Astrocyte (in vitro differentiated cells and primary cell): ENCODE results near the gene IPO11. TPM values are rescaled to one million over a fixed set of nuclear protein-coding genes. Genes with fewer than 3 reads are reported as not detected.

ENCODE experiments used
- DNase-seq: peaks from one replicate; pipeline ENCODE4 v3.0.0-alpha.2; 2010; ENCODE audit warnings: low read depth
- FAIRE-seq: peaks from 2 replicates; lab custom pipeline; 2011; peaks lifted over from hg19 to GRCh38; lab: Jason Lieb, UNC
- H2AFZ ChIP-seq: 2 replicates; pipeline ENCODE4 v1.6.0; 2012; ENCODE audit warnings: low read depth, low read length, inconsistent platforms
- H3K27ac ChIP-seq: 2 replicates; pipeline ENCODE4 v1.5.1; 2011; ENCODE audit warnings: low read depth, low read length, inconsistent platforms
- H3K27me3 ChIP-seq: 2 replicates; pipeline ENCODE4 v1.6.0; 2011; ENCODE audit warnings: low read length, inconsistent platforms; ENCODE audit not compliant: insufficient read depth
- H3K36me3 ChIP-seq: 2 replicates; pipeline ENCODE4 v1.5.1; 2011; ENCODE audit warnings: low read length, inconsistent platforms; ENCODE audit not compliant: insufficient read depth
- H3K4me1 ChIP-seq: 2 replicates; pipeline ENCODE4 v1.5.1; 2011; ENCODE audit warnings: low read length, inconsistent platforms; ENCODE audit not compliant: insufficient read depth
- H3K4me2 ChIP-seq: 2 replicates; pipeline ENCODE4 v1.6.0; 2012; ENCODE audit warnings: low read length, inconsistent platforms
- H3K4me3 ChIP-seq: 2 replicates; pipeline ENCODE4 v1.5.1; 2011; ENCODE audit warnings: low read depth, mild to moderate bottlenecking, low read length, inconsistent platforms; ENCODE audit not compliant: insufficient read depth
- H3K79me2 ChIP-seq: 2 replicates; pipeline ENCODE4 v1.6.0; 2012; ENCODE audit warnings: mild to moderate bottlenecking, low read length, inconsistent platforms; ENCODE audit not compliant: insufficient read depth
- H3K9ac ChIP-seq: 2 replicates; pipeline ENCODE4 v1.6.0; 2012; ENCODE audit warnings: mild to moderate bottlenecking, low read length, inconsistent platforms
- H3K9me3 ChIP-seq: 2 replicates; pipeline ENCODE4 v1.5.1; 2012; ENCODE audit warnings: low read depth, mild to moderate bottlenecking, low read length, inconsistent platforms; ENCODE audit not compliant: insufficient read depth
- H4K20me1 ChIP-seq: 2 replicates; pipeline ENCODE4 v1.6.0; 2012; ENCODE audit warnings: low read length, inconsistent platforms; ENCODE audit not compliant: insufficient read depth
- H3K27ac Mint-ChIP-seq: one replicate; pipeline ENCODE4 v1.8.0; 2021; ENCODE audit warnings: mild to moderate bottlenecking, mixed read lengths; ENCODE audit not compliant: unreplicated experiment
- H3K27me3 Mint-ChIP-seq: one replicate; pipeline ENCODE4 v1.8.0; 2021; ENCODE audit warnings: low read depth, mixed read lengths; ENCODE audit not compliant: unreplicated experiment
- H3K36me3 Mint-ChIP-seq: one replicate; pipeline ENCODE4 v1.8.0; 2021; ENCODE audit warnings: low read depth, mixed read lengths; ENCODE audit not compliant: unreplicated experiment
- H3K4me1 Mint-ChIP-seq: one replicate; pipeline ENCODE4 v1.8.0; 2021; ENCODE audit warnings: low read depth, mixed read lengths; ENCODE audit not compliant: unreplicated experiment
- H3K4me3 Mint-ChIP-seq: one replicate; pipeline ENCODE4 v1.8.0; 2021; ENCODE audit warnings: mild to moderate bottlenecking, moderate library complexity, mixed read lengths; ENCODE audit not compliant: unreplicated experiment
- H3K9me3 Mint-ChIP-seq: one replicate; pipeline ENCODE4 v1.8.0; 2021; ENCODE audit warnings: mild to moderate bottlenecking, mixed read lengths; ENCODE audit not compliant: unreplicated experiment
- EZH2 ChIP-seq: IDR thresholded peaks from 2 replicates; pipeline ENCODE4 v1.6.1; 2012; ENCODE audit warnings: mild to moderate bottlenecking, low read length, inconsistent platforms; ENCODE audit not compliant: insufficient read depth
- total RNA-seq: library from RNA; stranded (reverse); gene quantifications from 2 replicates; pipeline ENCODE4 v1.2.1, GENCODE V29; 2021
- TF ChIP-seq, protein P1 (sequence below): IDR thresholded peaks from 2 replicates; pipeline ENCODE4 v1.5.1; 2011; ENCODE audit warnings: low read depth, mild to moderate bottlenecking, inconsistent platforms, low read length, moderate library complexity; ENCODE audit not compliant: insufficient read depth

Gene IPO11
- total RNA-seq, 1 donor from 2014 or later, result 31.7 TPM

DNA sequence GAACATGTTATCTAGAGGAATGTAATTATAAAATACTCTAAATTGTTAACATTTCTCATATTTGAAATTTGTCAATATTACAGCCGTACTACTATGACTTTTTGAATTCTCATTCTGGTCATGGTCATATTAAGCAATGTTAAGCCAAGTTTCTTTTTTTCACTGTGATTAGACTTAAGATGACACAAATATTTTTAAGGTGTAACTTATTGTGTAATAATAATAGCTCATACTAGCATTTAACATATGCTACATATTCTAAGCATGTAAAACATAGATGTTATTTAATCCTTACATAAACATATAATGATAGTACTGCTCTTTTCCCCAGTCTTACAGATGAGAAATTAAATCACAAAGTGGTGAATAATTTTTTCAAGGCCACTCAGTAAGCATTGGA lies 130.2 kb downstream of the IPO11 start:
- Histone ChIP-seq H3K27me3 (no peaks in the 10 kb centered on the region), H3K36me3 (no peaks in the 10 kb centered on the region), H4K20me1 (no peaks in the 10 kb centered on the region), H3K27ac (no peak overlapping the region), H3K4me3 (no peak overlapping the region), H3K4me2 (no peak overlapping the region), H3K9me3 (no peaks in the 10 kb centered on the region), H2AFZ (no peak overlapping the region), H3K79me2 (no peaks in the 10 kb centered on the region), H3K9ac (no peak overlapping the region), H3K4me1 (no peaks in the 10 kb centered on the region)
- H3K36me3 Mint-ChIP-seq, result peaks cover 15% of the 10 kb centered on the region
- H3K27ac Mint-ChIP-seq, result no peak overlapping the region
- no peak for DNase-seq
- peaks cover 2% of the 10 kb centered on the region for H3K9me3 Mint-ChIP-seq
- H3K27me3 Mint-ChIP-seq, result no peaks in the 10 kb centered on the region
- no peak for FAIRE-seq
- H3K4me3 Mint-ChIP-seq, result no peak overlapping the region
- TF ChIP-seq, protein P1, sequence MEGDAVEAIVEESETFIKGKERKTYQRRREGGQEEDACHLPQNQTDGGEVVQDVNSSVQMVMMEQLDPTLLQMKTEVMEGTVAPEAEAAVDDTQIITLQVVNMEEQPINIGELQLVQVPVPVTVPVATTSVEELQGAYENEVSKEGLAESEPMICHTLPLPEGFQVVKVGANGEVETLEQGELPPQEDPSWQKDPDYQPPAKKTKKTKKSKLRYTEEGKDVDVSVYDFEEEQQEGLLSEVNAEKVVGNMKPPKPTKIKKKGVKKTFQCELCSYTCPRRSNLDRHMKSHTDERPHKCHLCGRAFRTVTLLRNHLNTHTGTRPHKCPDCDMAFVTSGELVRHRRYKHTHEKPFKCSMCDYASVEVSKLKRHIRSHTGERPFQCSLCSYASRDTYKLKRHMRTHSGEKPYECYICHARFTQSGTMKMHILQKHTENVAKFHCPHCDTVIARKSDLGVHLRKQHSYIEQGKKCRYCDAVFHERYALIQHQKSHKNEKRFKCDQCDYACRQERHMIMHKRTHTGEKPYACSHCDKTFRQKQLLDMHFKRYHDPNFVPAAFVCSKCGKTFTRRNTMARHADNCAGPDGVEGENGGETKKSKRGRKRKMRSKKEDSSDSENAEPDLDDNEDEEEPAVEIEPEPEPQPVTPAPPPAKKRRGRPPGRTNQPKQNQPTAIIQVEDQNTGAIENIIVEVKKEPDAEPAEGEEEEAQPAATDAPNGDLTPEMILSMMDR, result no peak
- TF ChIP-seq EZH2, result no peak
- no peaks in the 10 kb centered on the region for H3K4me1 Mint-ChIP-seq

DNA sequence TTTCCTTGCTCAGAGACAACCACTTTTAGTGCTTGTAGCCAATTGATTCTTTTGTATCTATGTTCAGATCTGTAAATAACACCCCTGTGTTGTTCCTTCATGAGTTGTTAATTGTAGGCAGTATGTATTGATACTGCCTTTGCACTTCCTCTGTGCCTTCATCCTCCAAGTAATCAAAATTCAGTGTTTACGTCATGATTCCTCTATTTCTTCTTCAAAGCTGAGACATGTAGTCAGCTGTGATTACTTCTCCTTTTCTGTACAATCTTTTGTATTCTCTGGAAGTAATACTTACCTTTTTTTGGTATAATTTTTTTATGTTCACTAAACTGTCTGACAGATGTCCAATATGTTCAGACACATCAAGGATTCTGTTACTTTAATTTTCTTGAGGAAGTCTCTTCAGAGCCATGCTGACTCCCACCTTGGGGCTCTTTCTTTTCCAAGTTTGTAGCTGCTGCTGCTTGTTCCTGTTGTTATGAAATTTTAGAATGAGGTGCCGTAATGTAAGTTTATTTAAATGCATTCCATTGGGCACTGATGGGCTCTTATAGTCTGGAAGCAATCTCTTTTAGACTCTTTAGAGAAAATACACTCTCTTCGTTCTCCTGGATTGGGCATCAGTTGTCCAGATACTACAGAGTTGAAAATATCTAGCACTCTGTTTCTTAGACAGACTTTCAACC lies 135.5 kb downstream of the IPO11 start:
- no peaks in the 10 kb centered on the region for H3K79me2 ChIP-seq
- H3K4me1 ChIP-seq, result no peaks in the 10 kb centered on the region
- DNase-seq (no peak), FAIRE-seq (no peak)
- H3K4me3 ChIP-seq, result no peak overlapping the region
- H4K20me1 ChIP-seq, result no peaks in the 10 kb centered on the region
- no peak overlapping the region for H3K4me3 Mint-ChIP-seq
- H3K36me3 Mint-ChIP-seq, result peaks cover 12% of the 10 kb centered on the region
- H3K9me3 ChIP-seq, result no peaks in the 10 kb centered on the region
- H3K36me3 ChIP-seq, result no peaks in the 10 kb centered on the region
- no peak overlapping the region for H3K27ac ChIP-seq
- H3K27me3 ChIP-seq, result no peaks in the 10 kb centered on the region
- H3K4me1 Mint-ChIP-seq, result no peaks in the 10 kb centered on the region
- no peak overlapping the region for H3K9ac ChIP-seq
- no peak overlapping the region for H2AFZ ChIP-seq
- peaks cover 2% of the 10 kb centered on the region for H3K9me3 Mint-ChIP-seq
- no peak overlapping the region for H3K27ac Mint-ChIP-seq
- no peak overlapping the region for H3K4me2 ChIP-seq
- TF ChIP-seq, protein P1, result no peak
- TF ChIP-seq EZH2, result no peak
- H3K27me3 Mint-ChIP-seq, result no peaks in the 10 kb centered on the region

DNA sequence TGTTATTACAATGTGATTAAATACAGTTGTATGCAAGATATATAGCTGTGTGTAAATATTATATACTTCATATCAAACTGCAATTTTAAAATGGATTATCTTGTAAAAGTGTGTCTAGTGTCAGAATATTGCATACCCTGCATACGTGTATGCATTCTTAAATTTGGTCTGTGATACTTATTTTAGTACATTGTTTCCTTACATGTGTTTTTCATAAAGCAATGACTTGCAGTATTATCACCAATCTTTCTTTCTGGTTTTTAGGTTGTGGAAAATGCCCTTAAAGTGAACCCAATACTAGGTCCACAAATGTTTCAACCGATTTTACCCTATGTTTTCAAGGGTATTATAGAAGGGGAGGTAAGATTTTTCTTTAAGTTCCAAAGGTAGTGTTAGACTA lies 137.5 kb downstream of the IPO11 start:
- H3K9me3 ChIP-seq, result no peaks in the 10 kb centered on the region
- H3K36me3 ChIP-seq, result no peaks in the 10 kb centered on the region
- no peak overlapping the region for H3K9ac ChIP-seq
- H3K4me1 ChIP-seq, result no peaks in the 10 kb centered on the region
- H3K27me3 ChIP-seq, result no peaks in the 10 kb centered on the region
- Mint-ChIP-seq H3K27me3 (no peaks in the 10 kb centered on the region), H3K9me3 (no peaks in the 10 kb centered on the region), H3K36me3 (no peaks in the 10 kb centered on the region), H3K4me3 (no peak overlapping the region), H3K27ac (no peak overlapping the region), H3K4me1 (no peaks in the 10 kb centered on the region)
- H3K79me2 ChIP-seq, result no peaks in the 10 kb centered on the region
- no peak overlapping the region for H3K27ac ChIP-seq
- DNase-seq, result no peak
- no peak for FAIRE-seq
- H2AFZ ChIP-seq, result no peak overlapping the region
- no peak overlapping the region for H3K4me3 ChIP-seq
- no peaks in the 10 kb centered on the region for H4K20me1 ChIP-seq
- H3K4me2 ChIP-seq, result no peak overlapping the region
- TF ChIP-seq, protein P1, result no peak
- TF ChIP-seq EZH2, result no peak
